ENCODE data around the gene LRRC4.

Gene LRRC4

DNA sequence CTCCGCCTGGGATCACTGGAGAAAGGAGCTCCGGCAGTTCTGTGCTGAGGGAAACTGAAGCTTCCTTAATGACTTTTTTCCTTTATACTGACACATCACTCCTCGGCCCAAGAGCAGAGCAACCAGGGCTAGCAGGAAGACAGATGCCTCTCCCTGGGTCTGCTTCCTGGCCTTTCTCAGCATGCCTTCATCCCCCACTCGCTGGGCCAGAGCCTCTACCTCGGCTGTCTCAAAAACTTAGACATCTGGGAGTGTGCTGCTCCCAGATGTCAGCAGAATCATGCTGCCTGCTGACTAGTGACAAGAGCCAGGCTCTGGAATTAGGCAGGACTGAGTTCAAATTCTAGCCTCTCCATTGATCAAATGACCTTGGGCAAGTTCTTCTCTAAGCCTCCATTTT lies 24.4 kb upstream of the LRRC4 start:
- Histone ChIP-seq H3K4me3 (no peak overlapping the region), H3K9ac (ENCODE audit: insufficient read length) (no peak overlapping the region), H3K9me3 (ENCODE audit: low read depth, low read length) (no peaks in the 10 kb centered on the region), H3K27ac (no peak overlapping the region), H3K36me3 (ENCODE audit: insufficient read depth, low read length) (no peaks in the 10 kb centered on the region)
- TF ChIP-seq POLR2AphosphoS5 (IDR thresholded peaks at IDR 0.05; ENCODE audit: borderline replicate concordance, low read depth, low read length): no peak
- no peak for TF ChIP-seq EZH2 (IDR thresholded peaks at IDR 0.05)
- no peak for TF ChIP-seq FOXP2 (optimal IDR thresholded peaks at IDR 0.05; ENCODE audit: control extremely low read depth, extremely low read length, insufficient read depth)
- DNase-seq (ENCODE audit: low read depth, low spot score): no peak

DNA sequence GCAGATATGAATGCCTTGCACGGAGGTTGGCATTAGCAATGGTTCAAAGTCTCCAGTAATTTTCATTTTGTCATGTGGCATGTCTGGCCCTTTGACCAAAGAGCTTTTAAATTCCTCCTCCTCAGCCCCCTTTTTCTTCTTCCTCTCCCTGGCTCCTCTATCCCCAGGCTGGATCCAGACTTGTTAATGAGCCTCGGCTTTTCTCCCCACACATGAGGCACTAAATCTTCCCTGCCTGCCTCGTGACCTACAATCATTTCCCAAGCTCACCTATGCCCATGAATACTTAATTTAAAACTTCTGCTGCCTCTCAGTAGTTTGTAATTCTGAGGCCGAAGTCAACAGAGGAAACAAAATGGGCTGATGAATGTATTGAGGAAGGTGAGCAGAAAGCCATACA lies 23.3 kb upstream of the LRRC4 start:
- H3K27ac ChIP-seq: no peak overlapping the region
- no peak overlapping the region for H3K4me3 ChIP-seq
- no peak overlapping the region for H3K9ac ChIP-seq (ENCODE audit: insufficient read length)
- no peak for DNase-seq (ENCODE audit: low read depth, low spot score)
- H3K9me3 ChIP-seq (ENCODE audit: low read depth, low read length): no peaks in the 10 kb centered on the region
- TF ChIP-seq EZH2 (IDR thresholded peaks at IDR 0.05) (no peak), FOXP2 (optimal IDR thresholded peaks at IDR 0.05; ENCODE audit: control extremely low read depth, extremely low read length, insufficient read depth) (no peak), POLR2AphosphoS5 (IDR thresholded peaks at IDR 0.05; ENCODE audit: borderline replicate concordance, low read depth, low read length) (no peak)
- H3K36me3 ChIP-seq (ENCODE audit: insufficient read depth, low read length): no peaks in the 10 kb centered on the region

DNA sequence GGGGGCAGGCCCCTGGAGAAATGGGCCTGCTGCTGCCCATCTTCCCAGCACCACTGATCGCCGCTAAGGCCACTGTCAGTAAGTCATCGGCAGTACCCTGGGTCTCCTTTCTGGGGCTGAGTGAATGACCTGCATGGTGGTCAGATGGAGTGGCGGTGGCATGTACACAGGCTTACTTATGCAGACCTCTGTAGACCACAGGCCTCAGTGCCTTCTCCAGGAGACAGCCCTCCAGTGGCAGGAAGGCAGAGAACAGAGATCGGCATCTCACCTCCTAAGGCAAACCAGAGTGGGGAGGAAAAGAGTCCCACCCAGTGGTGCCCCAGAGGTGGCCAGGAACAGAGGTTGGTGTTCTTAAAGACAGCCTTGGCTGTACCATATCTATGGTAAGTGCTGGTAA lies 22.8 kb upstream of the LRRC4 start:
- Histone ChIP-seq H3K36me3 (ENCODE audit: insufficient read depth, low read length) (no peaks in the 10 kb centered on the region), H3K4me3 (no peak overlapping the region), H3K9ac (ENCODE audit: insufficient read length) (no peak overlapping the region), H3K27ac (no peak overlapping the region), H3K9me3 (ENCODE audit: low read depth, low read length) (no peaks in the 10 kb centered on the region)
- TF ChIP-seq EZH2 (IDR thresholded peaks at IDR 0.05) (no peak), FOXP2 (optimal IDR thresholded peaks at IDR 0.05; ENCODE audit: control extremely low read depth, extremely low read length, insufficient read depth) (no peak), POLR2AphosphoS5 (IDR thresholded peaks at IDR 0.05; ENCODE audit: borderline replicate concordance, low read depth, low read length) (no peak)
- DNase-seq (ENCODE audit: low read depth, low spot score): no peak

DNA sequence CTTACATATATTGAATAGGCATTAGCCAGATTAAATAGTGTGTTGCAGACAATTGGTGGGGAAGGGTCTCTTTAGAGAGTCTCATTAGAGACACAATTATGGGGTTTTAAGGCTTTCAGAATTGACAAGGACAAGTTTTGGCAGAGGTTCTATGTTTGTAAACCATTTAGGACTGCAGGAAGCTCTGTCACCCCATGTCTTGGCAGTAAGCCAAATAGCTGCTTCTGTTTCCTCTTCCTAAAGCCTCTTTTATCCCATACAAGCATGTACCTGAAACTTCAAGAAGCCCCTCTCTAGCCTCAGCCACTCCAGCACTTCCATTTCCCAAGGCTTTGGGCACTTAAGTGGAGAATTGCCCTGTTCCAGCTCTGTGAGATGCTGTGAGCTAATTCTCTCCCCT lies 21.8 kb upstream of the LRRC4 start:
- no peak overlapping the region for H3K4me3 ChIP-seq
- no peaks in the 10 kb centered on the region for H3K9me3 ChIP-seq (ENCODE audit: low read depth, low read length)
- H3K9ac ChIP-seq (ENCODE audit: insufficient read length): no peak overlapping the region
- no peak for DNase-seq (ENCODE audit: low read depth, low spot score)
- no peak overlapping the region for H3K27ac ChIP-seq
- no peaks in the 10 kb centered on the region for H3K36me3 ChIP-seq (ENCODE audit: insufficient read depth, low read length)
- TF ChIP-seq FOXP2 (optimal IDR thresholded peaks at IDR 0.05; ENCODE audit: control extremely low read depth, extremely low read length, insufficient read depth) (no peak), EZH2 (IDR thresholded peaks at IDR 0.05) (no peak), POLR2AphosphoS5 (IDR thresholded peaks at IDR 0.05; ENCODE audit: borderline replicate concordance, low read depth, low read length) (no peak)

DNA sequence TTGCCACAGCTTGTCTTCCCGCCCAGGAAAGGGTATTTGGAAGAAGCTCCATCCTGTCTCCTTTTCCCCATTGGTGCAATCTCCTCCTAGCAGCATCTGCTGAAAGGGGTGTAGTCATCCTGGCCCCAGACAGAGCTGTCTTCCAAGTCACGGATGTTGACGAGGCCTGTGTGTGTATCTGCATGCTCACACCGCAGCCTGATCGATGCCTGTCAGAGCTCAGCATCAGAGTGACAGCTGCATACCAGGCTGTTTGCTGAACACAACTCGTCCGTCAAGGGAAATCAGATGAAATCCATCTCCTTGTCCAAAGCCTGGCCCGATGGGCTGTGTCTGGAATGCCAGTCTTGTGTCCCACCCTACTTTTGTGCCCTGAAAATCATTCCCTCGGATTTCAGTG lies 21.2 kb upstream of the LRRC4 start:
- no peak for DNase-seq (ENCODE audit: low read depth, low spot score)
- no peak overlapping the region for H3K27ac ChIP-seq
- H3K36me3 ChIP-seq (ENCODE audit: insufficient read depth, low read length): no peaks in the 10 kb centered on the region
- no peaks in the 10 kb centered on the region for H3K9me3 ChIP-seq (ENCODE audit: low read depth, low read length)
- TF ChIP-seq POLR2AphosphoS5 (IDR thresholded peaks at IDR 0.05; ENCODE audit: borderline replicate concordance, low read depth, low read length) (no peak), EZH2 (IDR thresholded peaks at IDR 0.05) (no peak)
- no peak overlapping the region for H3K4me3 ChIP-seq
- H3K9ac ChIP-seq (ENCODE audit: insufficient read length): no peak overlapping the region

DNA sequence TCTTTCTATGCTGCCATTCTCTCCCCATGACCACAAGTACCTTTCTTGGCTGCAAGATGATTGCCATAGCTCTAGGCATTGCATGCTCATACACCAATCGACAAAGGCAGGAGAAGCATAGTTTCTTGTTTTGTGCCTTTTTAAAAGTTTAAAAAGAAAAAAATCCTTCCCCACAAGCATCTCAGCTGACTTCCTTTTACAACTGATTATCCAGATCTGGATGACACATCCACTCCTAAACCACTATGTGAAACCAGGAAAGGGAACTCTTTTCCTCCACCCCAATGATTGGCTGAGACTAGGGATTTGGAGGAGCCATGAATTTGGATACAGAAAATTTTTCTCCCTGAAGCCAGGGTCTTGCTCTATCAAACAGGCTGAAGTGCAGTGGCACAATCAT lies 14.5 kb upstream of the LRRC4 start:
- DNase-seq (ENCODE audit: low read depth, low spot score): no peak
- TF ChIP-seq POLR2AphosphoS5 (IDR thresholded peaks at IDR 0.05; ENCODE audit: borderline replicate concordance, low read depth, low read length) (no peak), FOXP2 (optimal IDR thresholded peaks at IDR 0.05; ENCODE audit: control extremely low read depth, extremely low read length, insufficient read depth) (no peak), EZH2 (IDR thresholded peaks at IDR 0.05) (no peak)
- H3K27ac ChIP-seq: no peak overlapping the region

DNA sequence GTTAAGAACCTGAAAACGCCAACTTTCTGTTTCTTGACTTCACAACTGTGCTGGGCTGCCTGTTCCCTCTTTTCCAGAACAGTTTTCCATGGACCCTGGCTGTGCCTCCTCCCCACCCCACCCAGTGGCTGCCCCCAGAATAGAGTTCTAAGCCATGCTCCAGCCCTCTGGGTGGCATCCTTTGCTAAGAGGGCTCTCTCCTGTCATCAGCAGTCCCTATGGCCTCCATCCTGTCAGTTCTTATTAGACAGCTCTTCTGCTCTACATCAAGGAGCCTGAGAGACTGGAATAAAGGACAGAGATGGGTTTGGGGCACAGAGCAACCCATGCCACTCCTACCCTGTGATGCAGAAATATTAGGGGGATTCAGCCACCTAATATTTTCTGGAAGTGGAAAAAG lies 13.9 kb upstream of the LRRC4 start:
- no peak overlapping the region for H3K27ac ChIP-seq
- TF ChIP-seq POLR2AphosphoS5 (IDR thresholded peaks at IDR 0.05; ENCODE audit: borderline replicate concordance, low read depth, low read length): no peak
- TF ChIP-seq EZH2 (IDR thresholded peaks at IDR 0.05): no peak
- TF ChIP-seq FOXP2 (optimal IDR thresholded peaks at IDR 0.05; ENCODE audit: control extremely low read depth, extremely low read length, insufficient read depth): no peak
- no peak overlapping the region for H3K9ac ChIP-seq (ENCODE audit: insufficient read length)
- no peak for DNase-seq (ENCODE audit: low read depth, low spot score)
- no peak overlapping the region for H3K4me3 ChIP-seq
- no peaks in the 10 kb centered on the region for H3K36me3 ChIP-seq (ENCODE audit: insufficient read depth, low read length)
- no peaks in the 10 kb centered on the region for H3K9me3 ChIP-seq (ENCODE audit: low read depth, low read length)

More for the DNA sequence above, 14.5 kb upstream of the LRRC4 start:
- H3K9me3 ChIP-seq (ENCODE audit: low read depth, low read length): no peaks in the 10 kb centered on the region
- H3K36me3 ChIP-seq (ENCODE audit: insufficient read depth, low read length): no peaks in the 10 kb centered on the region
- no peak overlapping the region for H3K9ac ChIP-seq (ENCODE audit: insufficient read length)
- no peak overlapping the region for H3K4me3 ChIP-seq

DNA sequence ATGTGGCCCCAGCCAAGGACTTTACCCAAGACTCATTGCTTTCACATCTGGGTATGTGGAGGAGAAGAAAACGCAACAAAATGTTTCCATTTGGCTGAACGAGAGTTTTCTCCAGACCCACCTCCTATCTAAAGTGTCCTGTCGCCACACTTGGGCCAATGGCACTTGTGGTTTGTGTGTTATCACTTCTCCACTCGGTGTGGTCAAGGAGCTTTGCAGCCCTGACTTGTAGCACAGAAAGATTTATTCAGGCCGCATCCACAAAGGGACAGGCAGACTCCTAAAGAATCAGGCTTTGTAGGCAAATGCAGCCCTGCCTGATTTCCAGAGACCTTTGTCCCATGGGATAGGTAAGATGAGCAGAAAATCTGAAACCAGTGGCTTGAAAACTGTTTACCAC lies 12.8 kb upstream of the LRRC4 start:
- TF ChIP-seq EZH2 (IDR thresholded peaks at IDR 0.05) (no peak), FOXP2 (optimal IDR thresholded peaks at IDR 0.05; ENCODE audit: control extremely low read depth, extremely low read length, insufficient read depth) (no peak), POLR2AphosphoS5 (IDR thresholded peaks at IDR 0.05; ENCODE audit: borderline replicate concordance, low read depth, low read length) (no peak)
- Histone ChIP-seq H3K9ac (ENCODE audit: insufficient read length) (no peak overlapping the region), H3K4me3 (no peak overlapping the region), H3K27ac (no peak overlapping the region), H3K9me3 (ENCODE audit: low read depth, low read length) (no peaks in the 10 kb centered on the region), H3K36me3 (ENCODE audit: insufficient read depth, low read length) (no peaks in the 10 kb centered on the region)
- no peak for DNase-seq (ENCODE audit: low read depth, low spot score)

DNA sequence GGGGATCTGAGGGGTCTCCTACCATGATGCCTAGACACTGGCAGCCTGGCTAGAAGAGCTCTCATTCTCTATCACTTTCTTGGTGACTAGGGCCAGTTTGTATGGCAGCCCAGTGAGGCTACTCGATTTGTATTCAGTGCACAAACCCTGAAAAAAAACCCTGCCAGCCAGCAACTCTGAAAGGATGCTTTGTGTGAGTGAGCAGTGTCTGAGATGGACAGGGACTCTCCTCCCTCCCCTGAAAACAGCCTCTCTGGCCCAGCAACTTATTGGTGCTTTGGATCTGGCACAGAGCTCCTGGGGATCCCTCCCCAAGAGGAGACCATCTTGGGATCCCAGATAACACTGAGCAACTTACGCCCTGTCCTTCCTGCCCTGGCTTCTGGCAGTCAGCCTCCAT lies 10.8 kb upstream of the LRRC4 start:
- TF ChIP-seq POLR2AphosphoS5 (IDR thresholded peaks at IDR 0.05; ENCODE audit: borderline replicate concordance, low read depth, low read length): no peak
- no peak for TF ChIP-seq FOXP2 (optimal IDR thresholded peaks at IDR 0.05; ENCODE audit: control extremely low read depth, extremely low read length, insufficient read depth)
- no peak for TF ChIP-seq EZH2 (IDR thresholded peaks at IDR 0.05)
- no peak for DNase-seq (ENCODE audit: low read depth, low spot score)
- H3K9ac ChIP-seq (ENCODE audit: insufficient read length): no peak overlapping the region
- no peaks in the 10 kb centered on the region for H3K9me3 ChIP-seq (ENCODE audit: low read depth, low read length)
- H3K36me3 ChIP-seq (ENCODE audit: insufficient read depth, low read length): no peaks in the 10 kb centered on the region
- no peak overlapping the region for H3K4me3 ChIP-seq
- no peak overlapping the region for H3K27ac ChIP-seq

Data from SK-N-MC (cell line).